PFSK-1 (cell line): Measurements from ENCODE around the gene CUL4A.

Source experiments
- FOXP2 ChIP-seq: optimal IDR thresholded peaks from 2 replicates; pipeline ENCODE3; 2011; ENCODE audit warnings: borderline replicate concordance, control low read depth, inconsistent platforms; ENCODE audit not compliant: insufficient read depth; ENCODE audit errors: extremely low read length, extremely low read depth
- POLR2AphosphoS5 ChIP-seq: IDR thresholded peaks from 2 replicates; pipeline ENCODE4 v1.6.1; 2012; ENCODE audit warnings: low read depth, mild to moderate bottlenecking, control low read depth, low read length, moderate library complexity
- SIN3A ChIP-seq: IDR thresholded peaks from 2 replicates; pipeline ENCODE4 v1.6.1; 2012; ENCODE audit warnings: mild to moderate bottlenecking, low read length, moderate library complexity, borderline replicate concordance; ENCODE audit not compliant: insufficient read depth
- TAF1 ChIP-seq: IDR thresholded peaks from 2 replicates; pipeline ENCODE4 v1.6.1; 2012; ENCODE audit warnings: low read length, control low read depth, borderline replicate concordance; ENCODE audit not compliant: insufficient read depth
- TF ChIP-seq, protein P1 (sequence below), 2 experiments: IDR thresholded peaks; 2 replicates each; pipeline versions ENCODE4 v1.6.1 to v1.8.0; 2011 to 2012; ENCODE audit warnings: low read depth in 2 of 2, low read length in 2 of 2, control low read depth in 1 of 2, inconsistent platforms in 1 of 2, mild to moderate bottlenecking in 1 of 2, moderate library complexity in 1 of 2; ENCODE audit not compliant: insufficient read depth in 1 of 2

- TF ChIP-seq POLR2AphosphoS5 = no peak
- no peak for TF ChIP-seq TAF1
- TF ChIP-seq, protein P1, sequence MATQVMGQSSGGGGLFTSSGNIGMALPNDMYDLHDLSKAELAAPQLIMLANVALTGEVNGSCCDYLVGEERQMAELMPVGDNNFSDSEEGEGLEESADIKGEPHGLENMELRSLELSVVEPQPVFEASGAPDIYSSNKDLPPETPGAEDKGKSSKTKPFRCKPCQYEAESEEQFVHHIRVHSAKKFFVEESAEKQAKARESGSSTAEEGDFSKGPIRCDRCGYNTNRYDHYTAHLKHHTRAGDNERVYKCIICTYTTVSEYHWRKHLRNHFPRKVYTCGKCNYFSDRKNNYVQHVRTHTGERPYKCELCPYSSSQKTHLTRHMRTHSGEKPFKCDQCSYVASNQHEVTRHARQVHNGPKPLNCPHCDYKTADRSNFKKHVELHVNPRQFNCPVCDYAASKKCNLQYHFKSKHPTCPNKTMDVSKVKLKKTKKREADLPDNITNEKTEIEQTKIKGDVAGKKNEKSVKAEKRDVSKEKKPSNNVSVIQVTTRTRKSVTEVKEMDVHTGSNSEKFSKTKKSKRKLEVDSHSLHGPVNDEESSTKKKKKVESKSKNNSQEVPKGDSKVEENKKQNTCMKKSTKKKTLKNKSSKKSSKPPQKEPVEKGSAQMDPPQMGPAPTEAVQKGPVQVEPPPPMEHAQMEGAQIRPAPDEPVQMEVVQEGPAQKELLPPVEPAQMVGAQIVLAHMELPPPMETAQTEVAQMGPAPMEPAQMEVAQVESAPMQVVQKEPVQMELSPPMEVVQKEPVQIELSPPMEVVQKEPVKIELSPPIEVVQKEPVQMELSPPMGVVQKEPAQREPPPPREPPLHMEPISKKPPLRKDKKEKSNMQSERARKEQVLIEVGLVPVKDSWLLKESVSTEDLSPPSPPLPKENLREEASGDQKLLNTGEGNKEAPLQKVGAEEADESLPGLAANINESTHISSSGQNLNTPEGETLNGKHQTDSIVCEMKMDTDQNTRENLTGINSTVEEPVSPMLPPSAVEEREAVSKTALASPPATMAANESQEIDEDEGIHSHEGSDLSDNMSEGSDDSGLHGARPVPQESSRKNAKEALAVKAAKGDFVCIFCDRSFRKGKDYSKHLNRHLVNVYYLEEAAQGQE (IDR thresholded peaks at IDR 0.05; ENCODE audit: insufficient read depth in 1 of 2, low read depth in 2 of 2, low read length in 2 of 2) = no peak
- no peak for TF ChIP-seq SIN3A
- TF ChIP-seq FOXP2 = no peak
Observed at GRCh38 chr13:113299951-113300350, 90.5 kb downstream of the CUL4A start.
